GM21786 (cell line): ENCODE results near the gene TLK1.
A peak's percentile ranks its signal among the peaks of the same experiment; 100 is the strongest.
"Not testable (repeated sequence)": the region's sequence is repeated elsewhere in the genome, so short reads cannot be mapped to it uniquely, and the experiment has no call there.

Source experiments
- ATAC-seq: cut with Tn5 transposase; IDR thresholded peaks from one replicate; pipeline ENCODE4 v1.9.1; 2021; ENCODE audit not compliant: unreplicated experiment

Gene TLK1

DNA sequence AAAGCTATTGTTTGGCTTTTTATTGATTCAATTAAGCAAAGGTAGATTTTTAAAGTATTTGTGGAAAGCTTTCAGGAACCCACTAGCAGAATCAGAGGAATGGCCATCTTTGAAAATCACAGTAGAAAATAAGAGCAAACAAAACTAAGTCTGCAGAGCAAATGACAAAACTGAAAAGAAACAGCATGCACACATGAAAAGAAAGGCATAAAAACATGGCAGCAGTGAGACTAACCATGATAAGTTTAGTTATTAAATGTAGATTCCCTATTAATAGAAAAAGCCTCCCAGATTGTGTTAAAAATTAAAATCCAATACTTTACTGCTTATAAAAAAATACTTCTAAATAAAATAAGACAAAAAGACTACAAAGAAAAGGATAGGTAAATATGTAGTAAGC, 9.1 kb upstream of the TLK1 start:
- ATAC-seq: no peak

- no peak for ATAC-seq
Observed at GRCh38 chr2:171169333-171169732, 8.6 kb upstream of the TLK1 start.

- ATAC-seq: no peak
Observed at GRCh38 chr2:171167352-171167997, 6.8 kb upstream of the TLK1 start.

DNA sequence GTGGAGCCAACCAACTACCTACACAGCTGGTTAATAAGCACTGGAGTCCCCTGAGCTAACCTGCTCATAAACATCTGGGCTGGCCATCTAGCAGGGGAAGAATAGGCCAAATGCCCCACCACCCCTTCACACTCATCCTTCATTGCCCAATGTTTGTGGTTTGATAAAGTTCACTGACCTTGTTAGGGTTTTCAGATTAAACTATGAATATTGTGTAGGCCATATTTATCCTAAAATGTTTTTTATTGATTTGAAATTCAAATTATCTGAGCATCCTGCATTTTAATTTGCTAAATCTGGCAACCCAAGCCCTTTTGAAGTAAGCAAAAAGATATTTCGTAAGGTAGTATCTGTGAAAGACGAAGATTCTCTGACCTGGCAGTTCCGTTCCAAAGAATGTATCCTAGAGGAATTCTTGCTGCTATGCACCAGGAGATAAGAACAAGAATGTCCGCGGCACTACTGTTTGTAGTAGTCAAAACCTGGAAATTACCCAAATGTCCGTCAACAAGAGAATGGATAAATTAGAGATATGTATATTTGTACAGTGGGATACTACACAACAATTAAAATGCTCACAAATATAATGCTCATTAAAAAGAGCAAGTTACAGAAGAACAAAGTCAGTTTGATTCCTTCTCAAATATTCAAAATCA, 5.8 kb upstream of the TLK1 start:
- ATAC-seq: no peak

DNA sequence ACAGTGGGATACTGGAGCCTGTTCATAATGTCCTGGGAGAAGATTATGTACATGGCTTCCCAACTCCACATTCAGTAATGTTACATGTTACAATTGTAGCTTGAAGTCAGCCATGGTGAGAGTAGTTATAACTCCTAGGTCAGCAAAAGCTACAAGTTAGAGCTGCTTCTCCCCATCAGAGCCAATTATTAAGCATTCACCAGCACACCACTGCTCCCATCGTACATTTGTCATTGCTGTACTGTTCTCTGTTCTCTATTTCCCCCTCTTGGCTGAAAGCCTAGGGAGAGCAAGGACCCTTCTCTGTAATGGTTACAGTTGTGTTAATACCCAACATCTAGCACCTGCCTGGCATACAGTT, 5.3 kb upstream of the TLK1 start:
- no peak for ATAC-seq

DNA sequence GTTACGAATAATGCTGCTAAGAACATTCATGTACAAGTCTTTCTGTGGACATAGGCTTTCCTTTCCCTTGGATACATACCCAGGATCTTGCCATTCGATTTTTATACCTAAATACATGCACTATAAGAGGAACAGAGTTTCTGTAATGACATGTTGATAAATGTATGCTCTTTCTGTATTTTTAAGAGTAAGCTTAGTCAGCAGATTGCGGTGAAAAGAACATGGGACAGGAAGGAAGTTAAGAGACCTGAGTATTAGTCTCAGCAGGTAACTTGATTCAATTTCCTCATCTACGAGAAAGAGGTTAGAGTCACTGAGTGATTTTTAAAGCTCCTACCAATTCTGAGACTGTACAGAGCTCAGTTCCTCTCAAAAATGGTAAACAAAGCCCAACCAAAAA, 2.6 kb upstream of the TLK1 start:
- ATAC-seq: no peak

DNA sequence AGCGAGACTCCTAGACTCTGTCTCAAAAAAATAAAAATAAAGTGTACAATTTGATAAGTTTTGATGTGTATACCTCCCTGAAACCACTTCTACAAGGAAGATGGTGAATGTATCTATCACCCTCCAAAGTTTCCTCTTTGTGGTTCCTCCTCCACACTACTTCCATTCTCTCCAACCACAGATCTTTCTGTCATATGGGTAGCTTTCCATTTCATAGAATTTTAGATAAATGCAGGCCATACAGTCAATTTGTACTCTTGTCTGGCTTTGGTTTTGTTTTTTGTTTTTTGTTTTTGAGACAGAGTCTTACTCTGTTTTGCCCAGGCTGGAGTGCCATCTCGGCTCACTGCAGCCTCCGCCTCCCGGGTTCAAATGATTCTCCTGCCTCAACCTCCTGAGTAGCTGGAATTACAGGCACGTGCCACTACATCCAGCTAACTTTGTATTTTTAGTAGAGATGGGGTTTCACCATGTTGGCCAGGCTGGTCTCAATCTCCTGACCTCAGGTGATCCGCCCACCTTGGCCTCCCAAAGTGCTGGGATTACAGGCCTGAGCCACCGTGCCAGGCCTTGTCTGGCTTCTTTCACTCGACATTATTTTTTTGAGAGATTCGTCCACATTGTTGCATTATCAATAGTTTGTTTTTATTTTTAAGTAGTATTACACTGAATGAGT, 2.0 kb upstream of the TLK1 start:
- not testable (repeated sequence) for ATAC-seq

DNA sequence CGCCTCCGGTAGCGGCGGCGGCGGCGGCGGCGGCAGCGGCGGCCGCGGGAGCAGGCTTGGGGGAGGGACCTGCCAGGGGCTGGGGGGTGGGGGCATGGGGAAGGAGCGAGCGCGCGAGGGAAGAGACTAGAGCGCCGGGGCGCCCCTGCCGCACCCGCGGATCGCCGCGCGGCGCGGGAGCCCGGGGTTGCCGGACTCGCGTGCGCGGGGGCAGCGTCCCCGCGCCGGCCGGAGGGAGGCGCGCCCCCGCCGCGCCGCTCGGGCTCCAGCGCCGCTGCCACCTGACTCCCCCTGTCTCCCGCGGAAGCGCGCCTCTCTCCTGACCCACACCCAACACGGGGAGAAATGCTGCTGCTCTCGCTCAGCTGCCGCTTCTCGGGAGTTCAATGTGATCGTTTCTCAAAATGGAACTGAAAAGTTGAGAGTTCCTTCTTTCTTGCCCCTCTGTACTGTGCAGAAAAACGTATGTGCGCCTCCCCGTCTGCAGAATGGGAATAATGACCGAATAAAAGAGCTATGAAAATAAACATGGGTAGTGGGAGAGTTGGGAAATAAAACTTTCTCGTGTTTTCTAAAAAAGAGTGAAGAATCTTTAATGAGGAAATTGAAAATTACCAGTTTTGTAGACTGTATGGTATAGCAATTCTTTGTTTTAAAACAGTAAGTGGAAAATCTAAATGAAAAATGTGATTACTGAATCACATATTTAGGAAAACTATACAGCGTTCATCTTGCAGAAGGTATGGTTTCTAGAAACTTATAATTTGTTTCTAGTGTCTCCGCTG, 455 bp upstream of the TLK1 start:
- ATAC-seq: peak; percentile 53

- ATAC-seq: no peak
Observed at GRCh38 chr2:171159372-171160118, 1.1 kb downstream of the TLK1 start.

DNA sequence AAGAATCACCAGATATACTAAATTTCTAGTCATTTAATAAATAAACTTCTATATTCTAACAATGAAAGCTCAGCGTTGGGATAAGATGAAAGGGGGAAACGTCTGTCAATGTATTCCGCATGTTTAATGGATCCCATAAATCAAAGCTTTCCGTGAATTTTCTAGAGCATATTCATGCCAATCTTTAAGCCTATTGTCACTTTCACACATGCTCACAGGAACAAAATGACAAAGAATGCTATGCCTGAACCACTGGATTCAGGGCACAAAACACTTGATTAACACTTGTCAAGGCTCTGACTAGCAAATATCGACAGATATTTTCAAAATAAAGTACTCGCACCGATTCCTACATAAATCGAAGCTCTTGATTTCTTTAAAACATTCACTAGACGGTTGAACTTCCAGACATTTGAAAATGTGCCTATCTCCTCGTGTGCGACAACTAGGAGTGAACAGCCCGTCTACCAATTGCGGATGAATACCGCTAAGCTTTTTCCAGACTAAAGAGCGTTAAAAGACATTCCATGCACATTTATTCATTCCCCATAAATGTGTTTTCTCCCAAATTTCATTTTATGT, 1.8 kb downstream of the TLK1 start:
- ATAC-seq: no peak

DNA sequence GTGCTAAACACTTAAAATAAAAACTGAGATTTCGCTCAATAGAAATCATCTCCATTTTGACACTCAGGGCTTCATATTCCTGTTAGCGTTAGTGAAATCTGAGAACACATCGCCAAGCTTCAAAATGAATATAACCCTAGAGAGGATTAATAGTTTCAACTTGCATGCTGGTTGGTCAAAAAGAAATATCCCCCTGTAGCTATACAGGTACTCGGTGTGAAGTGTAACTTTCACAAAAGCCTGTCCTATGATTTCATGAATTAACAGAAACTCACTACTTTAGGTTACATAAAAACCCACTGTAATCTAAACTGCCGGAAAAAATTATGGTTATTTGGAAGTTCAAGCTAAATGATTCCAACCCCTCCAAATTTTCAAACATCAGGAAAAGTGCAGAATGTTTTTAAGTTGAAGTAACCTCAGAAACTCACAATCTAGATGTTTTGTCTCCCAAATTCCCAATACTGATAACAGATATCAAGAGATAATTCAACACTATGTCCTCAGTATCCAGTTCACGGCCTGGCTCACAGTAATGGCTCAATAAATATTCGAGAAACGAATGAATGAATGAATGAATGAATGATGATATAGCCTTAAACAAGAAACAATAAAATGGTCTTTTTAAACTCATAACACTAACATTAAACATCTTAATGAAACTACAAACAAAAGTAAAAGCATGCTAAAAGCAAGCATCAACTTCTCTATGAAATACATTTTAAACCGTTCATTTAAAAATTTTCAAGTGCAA, 2.5 kb downstream of the TLK1 start:
- no peak for ATAC-seq

DNA sequence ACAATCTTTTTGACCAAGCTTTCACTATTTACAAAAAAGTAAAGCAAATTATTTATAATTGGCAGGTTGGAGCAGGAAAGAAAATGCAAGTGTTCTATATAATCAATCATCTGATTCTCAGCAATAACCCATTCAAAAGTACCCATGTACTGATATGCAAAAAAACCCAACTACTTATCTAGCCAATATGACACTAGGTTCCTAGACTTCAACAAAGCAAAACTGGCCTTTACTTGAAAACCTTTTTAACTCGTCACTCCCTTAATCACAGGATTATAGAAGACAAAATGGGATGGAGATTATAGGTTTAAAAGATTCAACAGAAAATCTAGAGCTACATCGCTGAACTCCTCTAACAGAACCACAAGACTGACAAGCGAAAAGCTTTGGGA, 3.6 kb downstream of the TLK1 start:
- no peak for ATAC-seq

DNA sequence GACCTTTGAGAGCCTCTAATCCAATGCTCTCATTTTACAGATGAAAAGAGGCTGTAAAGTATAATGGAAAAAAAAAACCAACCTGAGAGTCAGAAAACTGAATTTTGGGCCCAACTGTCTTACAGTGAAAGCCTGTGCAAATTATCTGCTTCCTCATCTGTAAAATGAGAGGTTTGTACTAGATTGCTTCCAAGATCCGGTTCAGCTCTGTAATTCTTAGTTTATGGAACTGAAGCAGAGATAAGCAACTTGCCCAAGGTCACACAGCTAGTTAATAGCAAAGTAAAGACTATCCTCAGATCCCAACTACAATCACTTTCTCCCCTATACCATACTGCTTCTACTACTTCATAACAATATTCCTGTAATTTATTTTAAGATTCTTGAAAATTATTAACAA, 6.3 kb downstream of the TLK1 start:
- no peak for ATAC-seq

- no peak for ATAC-seq
Observed at GRCh38 chr2:171150694-171151285, 9.9 kb downstream of the TLK1 start.

DNA sequence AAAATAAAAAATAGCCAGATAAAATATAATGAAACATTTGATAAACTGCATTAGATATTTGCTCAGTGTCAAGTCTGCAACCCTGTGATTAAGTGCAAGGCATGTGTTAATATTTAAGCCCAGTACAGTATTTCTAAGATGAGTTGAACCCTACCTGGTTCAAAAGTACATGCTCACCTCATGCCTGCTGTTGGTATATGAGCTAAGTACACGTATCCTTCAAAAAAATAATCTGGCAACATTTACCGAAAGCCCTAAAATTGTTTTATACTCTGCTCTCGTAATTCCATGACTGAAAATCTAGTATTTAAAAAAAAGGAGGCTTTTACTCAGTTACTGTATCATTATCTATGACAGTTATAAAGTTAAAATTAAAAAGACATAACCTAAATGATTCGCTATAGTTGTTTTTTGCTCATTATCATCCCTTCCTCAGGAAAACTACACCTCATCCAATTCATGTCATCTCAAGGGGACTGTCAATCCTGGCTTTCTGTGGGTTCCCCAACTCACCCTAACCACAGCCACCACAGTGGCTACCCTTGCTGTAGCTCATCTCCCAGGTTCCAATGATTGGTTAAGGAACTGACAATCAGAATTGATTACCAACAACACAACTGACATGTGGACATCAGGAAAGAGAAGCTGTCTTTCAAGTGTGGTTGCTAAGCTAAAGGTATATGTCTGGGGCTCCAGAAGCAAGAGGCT, 10.6 kb downstream of the TLK1 start:
- ATAC-seq: no peak

GRCh38 chr2:171149171-171149938, 11.3 kb downstream of the TLK1 start:
- ATAC-seq: no peak

DNA sequence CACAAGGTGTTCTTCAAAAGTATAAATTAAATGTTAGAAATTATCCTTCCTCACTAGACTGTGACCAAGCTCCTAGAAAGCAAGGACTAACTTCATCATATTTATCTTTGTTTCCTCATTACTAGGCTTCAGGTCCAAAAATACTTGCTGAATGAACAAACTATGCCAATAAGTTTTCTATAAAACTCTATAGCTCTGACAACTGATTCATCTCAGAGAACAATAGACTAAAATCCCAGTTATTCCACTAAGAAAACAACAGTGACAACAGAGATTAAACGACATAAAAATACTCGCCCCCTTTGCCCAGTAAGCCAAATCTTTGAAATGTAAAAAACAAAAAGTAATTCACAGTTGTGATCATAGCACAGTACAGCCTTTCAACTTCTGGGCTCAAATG, 13.6 kb downstream of the TLK1 start:
- no peak for ATAC-seq

- ATAC-seq: no peak
Observed at GRCh38 chr2:171146633-171147032, 14.1 kb downstream of the TLK1 start.
